Astrocyte (in vitro differentiated cells and primary cell): ENCODE data around the gene ST14.

Source experiments
- EZH2 ChIP-seq: IDR thresholded peaks from 2 replicates; pipeline ENCODE4 v1.6.1; 2012; ENCODE audit warnings: mild to moderate bottlenecking, low read length, inconsistent platforms; ENCODE audit not compliant: insufficient read depth
- TF ChIP-seq, protein P1 (sequence below): IDR thresholded peaks from 2 replicates; pipeline ENCODE4 v1.5.1; 2011; ENCODE audit warnings: low read depth, mild to moderate bottlenecking, inconsistent platforms, low read length, moderate library complexity; ENCODE audit not compliant: insufficient read depth

DNA sequence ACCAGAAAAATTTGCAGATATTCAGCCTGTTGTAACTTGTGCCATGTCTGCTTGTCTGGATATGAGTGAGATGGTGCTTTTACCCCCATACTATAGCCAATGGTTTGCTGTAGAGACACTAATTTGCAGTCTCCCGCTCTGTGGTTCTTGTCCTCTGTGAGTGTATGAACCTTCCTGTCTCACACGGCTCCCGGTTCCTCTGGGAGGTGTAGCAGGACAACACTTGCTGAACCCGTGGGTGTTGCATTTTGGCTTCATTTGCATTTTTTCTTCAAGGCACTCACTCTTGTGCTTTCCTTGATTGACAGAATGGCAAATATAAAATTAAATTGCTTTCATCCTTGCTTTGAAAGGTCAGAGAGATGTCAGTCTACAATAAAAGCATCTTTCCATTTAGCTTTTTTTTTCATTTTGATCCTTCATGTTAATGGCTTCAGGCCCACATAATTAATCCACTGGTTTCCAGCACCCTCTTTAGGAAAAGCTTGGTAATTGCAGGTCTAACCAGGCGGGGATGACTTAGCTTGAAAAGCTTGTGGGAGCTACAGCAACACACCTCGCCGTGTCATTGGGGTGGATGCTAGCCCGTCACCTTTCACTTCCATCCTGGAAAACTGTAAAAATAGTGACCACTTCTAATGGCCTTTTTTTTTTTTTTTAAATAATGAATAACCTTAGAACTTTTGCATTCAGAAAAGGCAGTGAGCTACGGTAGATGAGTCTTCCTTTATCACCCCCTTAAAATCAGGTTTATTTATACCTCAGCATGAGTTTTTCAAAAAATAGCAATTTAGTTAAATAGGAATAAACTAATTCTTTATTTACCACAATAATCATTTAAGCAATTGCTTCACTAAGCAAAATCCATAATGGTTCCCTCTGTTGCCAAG lies 27.4 kb upstream of the ST14 start:
- TF ChIP-seq, protein P1, sequence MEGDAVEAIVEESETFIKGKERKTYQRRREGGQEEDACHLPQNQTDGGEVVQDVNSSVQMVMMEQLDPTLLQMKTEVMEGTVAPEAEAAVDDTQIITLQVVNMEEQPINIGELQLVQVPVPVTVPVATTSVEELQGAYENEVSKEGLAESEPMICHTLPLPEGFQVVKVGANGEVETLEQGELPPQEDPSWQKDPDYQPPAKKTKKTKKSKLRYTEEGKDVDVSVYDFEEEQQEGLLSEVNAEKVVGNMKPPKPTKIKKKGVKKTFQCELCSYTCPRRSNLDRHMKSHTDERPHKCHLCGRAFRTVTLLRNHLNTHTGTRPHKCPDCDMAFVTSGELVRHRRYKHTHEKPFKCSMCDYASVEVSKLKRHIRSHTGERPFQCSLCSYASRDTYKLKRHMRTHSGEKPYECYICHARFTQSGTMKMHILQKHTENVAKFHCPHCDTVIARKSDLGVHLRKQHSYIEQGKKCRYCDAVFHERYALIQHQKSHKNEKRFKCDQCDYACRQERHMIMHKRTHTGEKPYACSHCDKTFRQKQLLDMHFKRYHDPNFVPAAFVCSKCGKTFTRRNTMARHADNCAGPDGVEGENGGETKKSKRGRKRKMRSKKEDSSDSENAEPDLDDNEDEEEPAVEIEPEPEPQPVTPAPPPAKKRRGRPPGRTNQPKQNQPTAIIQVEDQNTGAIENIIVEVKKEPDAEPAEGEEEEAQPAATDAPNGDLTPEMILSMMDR = peak; percentile 93
- TF ChIP-seq EZH2 = no peak
